ENCODE measurements around the gene PCGF1. TPM values are rescaled to one million over a fixed set of nuclear protein-coding genes. Genes with fewer than 3 reads are reported as not detected.

The PCGF1 gene
- 41.9 and 45.0 TPM in 2 replicates for total RNA-seq

DNA sequence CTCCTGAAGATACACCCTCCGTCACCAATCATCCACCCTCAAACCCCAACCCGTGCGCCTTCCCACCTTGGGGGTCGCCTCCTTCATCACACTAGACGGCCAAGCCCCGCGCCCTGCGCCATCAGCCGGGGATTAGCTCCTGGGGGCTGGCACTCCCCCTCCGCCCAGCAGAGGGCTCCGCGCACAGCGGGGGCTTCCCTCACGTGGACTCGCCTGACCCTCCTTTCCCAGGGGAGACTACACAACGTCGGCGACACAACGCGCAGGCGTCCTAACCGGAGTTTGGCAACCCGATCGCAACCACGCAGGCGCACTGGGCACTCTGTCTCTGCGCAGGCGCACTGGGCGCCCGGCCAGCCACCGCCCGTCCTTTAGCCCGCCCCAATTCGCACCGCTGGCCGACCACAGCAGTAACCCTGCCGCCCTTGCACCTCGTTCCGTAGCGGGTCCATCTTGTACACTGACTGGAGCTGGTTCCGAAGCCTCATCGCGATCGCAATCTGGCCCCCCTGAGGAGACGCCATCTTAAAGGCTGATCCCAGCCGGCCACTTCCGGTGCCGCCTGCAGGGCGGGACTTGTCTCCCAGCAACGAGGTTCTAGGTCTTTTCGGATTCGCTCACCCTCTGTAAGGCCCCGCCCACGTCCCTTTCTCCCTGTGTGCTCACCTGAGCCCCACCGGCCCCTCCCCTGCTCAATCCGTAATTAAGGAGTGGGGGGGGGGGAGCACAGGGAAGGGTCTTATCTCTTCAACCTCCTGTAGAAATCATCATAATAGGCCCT is at the start of gene PCGF1:
TSS of gene PCGF1 (minus strand) at position 551 of the 781 bp plus-strand sequence. CDS start at position 524, 27 bp downstream.
- Mint-ChIP-seq H3K27me3 (ENCODE audit: insufficient read depth) (peaks cover 24% of the 10 kb centered on the region), H3K9me3 (no peaks in the 10 kb centered on the region), H3K27ac (peak within 1 kb of the TSS; percentile 99), H3K4me3 (peak within 1 kb of the TSS; percentile 96), H3K4me1 (ENCODE audit: low read depth) (peaks cover 55% of the 10 kb centered on the region), H3K36me3 (ENCODE audit: low read depth) (peaks cover 28% of the 10 kb centered on the region)
- DNase-seq (ENCODE audit: low spot score): peak; percentile 96
- intact Hi-C loops (cut with micrococcal nuclease): loop anchor here (1.0 to 2.0 kb wide), 11 partner anchors 9 to 771 kb away; partner anchors contain the start of genes AUP1, DOK1, HK2 and HTRA2

DNA sequence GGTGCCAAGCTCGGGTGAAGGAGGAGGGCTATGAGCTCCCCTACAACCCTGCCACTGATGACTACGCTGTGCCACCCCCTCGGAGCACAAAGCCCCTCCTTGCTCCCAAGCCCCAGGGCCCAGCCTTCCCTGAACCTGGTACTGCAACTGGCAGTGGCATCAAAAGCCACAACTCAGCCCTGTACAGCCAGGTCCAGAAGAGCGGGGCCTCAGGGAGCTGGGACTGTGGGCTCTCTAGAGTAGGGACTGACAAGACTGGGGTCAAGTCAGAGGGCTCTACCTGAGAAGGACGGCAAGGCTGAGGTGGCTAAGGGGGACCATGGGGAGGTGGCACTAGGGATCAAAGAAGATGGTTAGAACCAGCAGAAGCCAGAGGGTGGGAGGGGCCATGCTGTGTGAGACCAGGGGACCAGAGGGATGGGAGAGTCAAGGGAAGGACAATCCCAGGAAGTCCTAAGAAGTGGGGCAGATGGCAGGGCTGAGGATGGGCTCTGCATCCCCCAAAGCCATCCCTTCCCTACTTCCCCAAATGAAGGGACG is 49.4 kb upstream of the PCGF1 start:
- intact Hi-C loops (cut with micrococcal nuclease): no loop called here
- H3K27me3 Mint-ChIP-seq (ENCODE audit: insufficient read depth): peaks cover 4% of the 10 kb centered on the region
- H3K27ac Mint-ChIP-seq: no peak overlapping the region
- peaks cover 13% of the 10 kb centered on the region for H3K36me3 Mint-ChIP-seq (ENCODE audit: low read depth)
- peaks cover 43% of the 10 kb centered on the region for H3K4me1 Mint-ChIP-seq (ENCODE audit: low read depth)
- peak overlapping the region; percentile 95 for H3K4me3 Mint-ChIP-seq
- DNase-seq (ENCODE audit: low spot score): no peak
- no peaks in the 10 kb centered on the region for H3K9me3 Mint-ChIP-seq

GRCh38 chr2:74556159-74556558 is 48.7 kb upstream of the PCGF1 start:
- peak overlapping the region; percentile 95 for H3K4me3 Mint-ChIP-seq
- no peak for DNase-seq (ENCODE audit: low spot score)
- intact Hi-C loops (cut with micrococcal nuclease): no loop called here
- H3K27ac Mint-ChIP-seq: peak overlapping the region; percentile 69
- peaks cover 13% of the 10 kb centered on the region for H3K36me3 Mint-ChIP-seq (ENCODE audit: low read depth)
- H3K27me3 Mint-ChIP-seq (ENCODE audit: insufficient read depth): peaks cover 9% of the 10 kb centered on the region
- H3K9me3 Mint-ChIP-seq: no peaks in the 10 kb centered on the region
- H3K4me1 Mint-ChIP-seq (ENCODE audit: low read depth): peaks cover 35% of the 10 kb centered on the region

- Mint-ChIP-seq H3K27me3 (ENCODE audit: insufficient read depth) (peaks cover 9% of the 10 kb centered on the region), H3K4me1 (ENCODE audit: low read depth) (peaks cover 33% of the 10 kb centered on the region), H3K4me3 (peak overlapping the region; percentile 95), H3K9me3 (no peaks in the 10 kb centered on the region), H3K36me3 (ENCODE audit: low read depth) (peaks cover 13% of the 10 kb centered on the region), H3K27ac (peak overlapping the region; percentile 96)
- no peak for DNase-seq (ENCODE audit: low spot score)
- intact Hi-C loops (cut with micrococcal nuclease): loop anchor here (1.0 kb wide), 3 partner anchors 11 to 32 kb away; no protein-coding TSS in a partner anchor
These were observed 48.2 kb upstream of the PCGF1 start for GRCh38 chr2:74555610-74556103.

- H3K36me3 Mint-ChIP-seq (ENCODE audit: low read depth): peaks cover 13% of the 10 kb centered on the region
These were observed 47.5 kb upstream of the PCGF1 start for GRCh38 chr2:74554820-74555531.

DNA sequence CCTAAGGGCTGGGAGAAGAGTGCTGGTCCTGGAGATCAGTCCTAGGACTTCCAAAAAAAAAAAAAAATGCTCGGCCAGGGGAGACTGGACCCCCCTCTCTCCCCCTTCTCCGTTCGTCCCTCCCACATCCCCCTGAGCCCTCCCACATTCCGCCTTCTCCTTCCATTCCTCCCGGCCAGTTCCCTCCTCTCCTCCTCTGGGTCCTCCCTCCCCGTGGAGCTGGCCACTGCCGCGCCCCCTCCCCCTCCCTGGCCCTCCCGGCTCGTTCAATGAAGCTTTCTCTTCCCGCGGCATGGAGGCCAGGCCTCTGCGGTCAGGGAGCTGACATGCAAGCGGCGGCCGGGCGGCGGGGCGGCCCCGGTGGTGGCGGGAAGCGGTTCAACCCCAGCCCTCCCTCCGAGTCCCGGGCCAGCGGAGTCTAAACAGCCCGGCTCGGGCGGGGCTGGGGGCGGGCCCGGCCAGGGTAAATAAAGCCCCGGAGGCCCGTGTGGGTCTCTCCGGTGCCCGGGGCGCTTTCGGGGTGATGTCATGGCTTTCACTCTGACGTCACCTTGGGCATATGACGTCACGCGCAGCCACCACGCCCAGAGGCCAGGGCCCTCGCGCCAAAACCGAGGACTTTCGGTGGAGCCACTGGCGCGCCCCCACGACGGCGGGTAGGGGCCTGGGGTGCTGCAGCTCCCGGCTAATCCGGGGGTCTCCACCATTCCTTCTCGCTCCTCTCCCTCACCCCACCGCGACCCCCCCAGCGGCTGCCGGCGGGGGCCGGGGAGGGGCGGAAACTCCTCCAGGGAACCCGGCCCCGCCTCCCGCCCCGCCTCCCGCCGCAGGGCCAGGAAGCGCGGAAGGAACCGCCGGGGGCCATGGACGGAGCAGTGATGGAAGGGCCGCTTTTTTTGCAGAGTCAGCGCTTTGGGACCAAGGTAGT is 46.7 kb upstream of the PCGF1 start, which contains the start of the genes DOK1 and LOXL3:
TSS of gene DOK1 (plus strand) at position 829 of the 928 bp plus-strand sequence. CDS start at position 864, 35 bp downstream.
TSS of gene LOXL3 (minus strand) at position 51 of the 928 bp plus-strand sequence. CDS start 1,308 bp downstream, outside the sequence.
- Mint-ChIP-seq H3K36me3 (ENCODE audit: low read depth) (peaks cover 13% of the 10 kb centered on the region), H3K4me3 (peak within 1 kb of the TSS; percentile 95), H3K9me3 (no peaks in the 10 kb centered on the region), H3K4me1 (ENCODE audit: low read depth) (peaks cover 33% of the 10 kb centered on the region), H3K27me3 (ENCODE audit: insufficient read depth) (peaks cover 11% of the 10 kb centered on the region), H3K27ac (peak within 1 kb of the TSS; percentile 96)
- intact Hi-C loops (cut with micrococcal nuclease): loop anchor here (1.0 kb wide), 5 partner anchors 24 to 817 kb away; partner anchors contain the start of genes PCGF1, SEMA4F, TPRKB and TTC31
- DNase-seq (ENCODE audit: low spot score): peak; percentile 79

More at GRCh38 chr2:74554820-74555531, 47.5 kb upstream of the PCGF1 start:
- peaks cover 32% of the 10 kb centered on the region for H3K4me1 Mint-ChIP-seq (ENCODE audit: low read depth)
- H3K9me3 Mint-ChIP-seq: no peaks in the 10 kb centered on the region
- peak overlapping the region; percentile 96 for H3K27ac Mint-ChIP-seq
- H3K27me3 Mint-ChIP-seq (ENCODE audit: insufficient read depth): peaks cover 11% of the 10 kb centered on the region
- DNase-seq (ENCODE audit: low spot score): peak; percentile 39
- peak overlapping the region; percentile 95 for H3K4me3 Mint-ChIP-seq
- intact Hi-C loops (cut with micrococcal nuclease): loop anchor here (1.0 kb wide), 8 partner anchors 11 to 818 kb away; partner anchors contain the start of genes PCGF1, SEMA4F, TPRKB and TTC31

GRCh38 chr2:74552914-74553811 is 45.7 kb upstream of the PCGF1 start:
- peaks cover 13% of the 10 kb centered on the region for H3K36me3 Mint-ChIP-seq (ENCODE audit: low read depth)
- peak overlapping the region; percentile 79 for H3K27ac Mint-ChIP-seq
- intact Hi-C loops (cut with micrococcal nuclease): no loop called here
- H3K4me3 Mint-ChIP-seq: peak overlapping the region; percentile 73
- DNase-seq (ENCODE audit: low spot score): no peak
- H3K9me3 Mint-ChIP-seq: no peaks in the 10 kb centered on the region
- H3K4me1 Mint-ChIP-seq (ENCODE audit: low read depth): peaks cover 34% of the 10 kb centered on the region
- H3K27me3 Mint-ChIP-seq (ENCODE audit: insufficient read depth): peaks cover 16% of the 10 kb centered on the region

GRCh38 chr2:74551942-74552913 is 44.7 kb upstream of the PCGF1 start:
- H3K4me1 Mint-ChIP-seq (ENCODE audit: low read depth): peaks cover 33% of the 10 kb centered on the region
- H3K9me3 Mint-ChIP-seq: no peaks in the 10 kb centered on the region
- peak overlapping the region; percentile 44 for H3K4me3 Mint-ChIP-seq
- H3K27me3 Mint-ChIP-seq (ENCODE audit: insufficient read depth): peaks cover 21% of the 10 kb centered on the region
- intact Hi-C loops (cut with micrococcal nuclease): no loop called here
- H3K36me3 Mint-ChIP-seq (ENCODE audit: low read depth): peaks cover 8% of the 10 kb centered on the region
- H3K27ac Mint-ChIP-seq: peak overlapping the region; percentile 54
- no peak for DNase-seq (ENCODE audit: low spot score)

DNA sequence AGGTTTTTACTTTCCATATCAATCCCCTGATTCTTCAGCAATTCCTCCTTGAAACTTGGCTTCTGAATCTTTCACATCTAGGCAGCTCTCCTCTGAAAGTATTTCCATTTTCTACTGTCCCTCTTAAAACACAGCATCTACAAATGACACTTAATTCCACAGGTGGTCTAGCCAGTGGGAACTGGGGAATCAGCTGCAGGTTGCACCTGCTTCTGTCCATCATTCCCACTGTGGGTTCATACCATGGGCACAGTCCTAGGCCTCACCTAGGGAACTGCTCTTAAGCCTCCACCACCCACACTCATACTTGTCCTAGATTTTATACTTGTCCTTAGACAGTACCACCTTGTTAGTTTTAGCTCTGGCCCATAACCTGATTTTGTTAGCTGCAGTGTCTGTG is 44.0 kb upstream of the PCGF1 start:
- H3K4me1 Mint-ChIP-seq (ENCODE audit: low read depth): peaks cover 26% of the 10 kb centered on the region
- H3K27ac Mint-ChIP-seq: peak overlapping the region; percentile 1
- H3K4me3 Mint-ChIP-seq: peak overlapping the region; percentile 16
- H3K9me3 Mint-ChIP-seq: no peaks in the 10 kb centered on the region
- intact Hi-C loops (cut with micrococcal nuclease): no loop called here
- peaks cover under 1% of the 10 kb centered on the region for H3K36me3 Mint-ChIP-seq (ENCODE audit: low read depth)
- peaks cover 22% of the 10 kb centered on the region for H3K27me3 Mint-ChIP-seq (ENCODE audit: insufficient read depth)
- no peak for DNase-seq (ENCODE audit: low spot score)

DNA sequence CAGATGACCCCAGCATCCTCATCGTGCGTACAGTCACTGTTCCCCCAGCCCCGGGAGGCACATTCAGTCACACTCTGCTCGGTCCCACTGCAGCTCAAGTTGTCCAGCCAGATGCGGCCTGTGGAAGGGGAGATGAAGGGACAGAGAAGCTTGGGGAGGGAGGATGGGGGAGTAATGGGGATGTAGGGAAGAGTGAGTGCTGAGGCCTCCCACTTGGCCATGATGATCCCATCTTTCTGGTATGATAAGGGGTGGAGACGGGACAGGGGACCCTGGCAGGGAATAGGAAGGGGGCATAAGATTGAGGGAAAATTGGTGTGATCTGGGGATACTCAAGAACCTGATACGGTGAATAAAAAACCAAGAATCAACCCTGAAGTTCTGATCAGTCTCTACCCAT is 42.7 kb upstream of the PCGF1 start:
- DNase-seq (ENCODE audit: low spot score): no peak
- H3K36me3 Mint-ChIP-seq (ENCODE audit: low read depth): no peaks in the 10 kb centered on the region
- H3K4me3 Mint-ChIP-seq: peak overlapping the region; percentile 65
- intact Hi-C loops (cut with micrococcal nuclease): no loop called here
- H3K27me3 Mint-ChIP-seq (ENCODE audit: insufficient read depth): peaks cover 30% of the 10 kb centered on the region
- H3K4me1 Mint-ChIP-seq (ENCODE audit: low read depth): peaks cover 20% of the 10 kb centered on the region
- no peaks in the 10 kb centered on the region for H3K9me3 Mint-ChIP-seq
- H3K27ac Mint-ChIP-seq: no peak overlapping the region

All from activated T-helper 1 cell treated with anti-CD3 and anti-CD28 coated beads, Interleukin-12 subunit alpha, Interleukin-12 subunit beta, Interleukin-2, Interleukin-4 antibody, amounts not matched to agents 30 ng/mL and 10 ng/mL and 1 ng/mL, durations not matched to agents 14 hours and 24 hours and 36 hours (primary cell).